ENCODE data around the gene SMARCD3. TPM values are rescaled to one million over a fixed set of nuclear protein-coding genes. Genes with fewer than 3 reads are reported as not detected.

SMARCD3 gene
- polyA plus RNA-seq, 1 donor from 2014 or later = 199 TPM

DNA sequence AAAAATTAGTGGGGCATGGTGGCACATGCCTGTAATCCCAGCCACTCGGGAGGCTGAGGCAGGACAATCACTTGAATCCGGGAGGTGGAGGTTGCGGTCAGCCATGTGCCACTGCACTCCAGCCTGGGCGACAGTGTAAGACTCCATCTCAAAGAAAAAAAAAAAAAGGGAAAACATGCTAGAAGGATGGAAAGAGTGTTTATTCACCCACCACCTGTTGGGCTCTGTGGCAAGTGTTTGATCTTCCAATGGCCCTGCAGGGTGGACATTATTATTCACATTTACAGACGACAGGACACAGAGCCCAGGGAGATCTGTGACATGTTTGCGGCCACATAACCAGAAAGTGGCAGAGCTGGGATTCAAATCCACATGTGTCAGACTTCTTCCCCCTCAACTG, 33.2 kb upstream of the SMARCD3 start:
- H2AFZ ChIP-seq (ENCODE audit: low read depth, low read length) = no peak overlapping the region
- no peak overlapping the region for H3K9ac ChIP-seq (ENCODE audit: low read length)
- H3K79me2 ChIP-seq (replicated peaks; ENCODE audit: insufficient read depth, low read length) = no peaks in the 10 kb centered on the region
- TF ChIP-seq TAF1 (IDR thresholded peaks at IDR 0.05; ENCODE audit: low read depth) = no peak
- TF ChIP-seq EZH2 (IDR thresholded peaks at IDR 0.05; ENCODE audit: borderline replicate concordance, insufficient read depth, low read length, poor library complexity, severe bottlenecking) = no peak
- no peak for TF ChIP-seq POLR2AphosphoS5 (IDR thresholded peaks at IDR 0.05)
- TF ChIP-seq EP300 (conservative IDR thresholded peaks at IDR 0.05; ENCODE audit: poor library complexity, severe bottlenecking) = no peak
- no peak for TF ChIP-seq MXI1 (conservative IDR thresholded peaks at IDR 0.05; ENCODE audit: poor library complexity, severe bottlenecking)
- TF ChIP-seq SMC3 (conservative IDR thresholded peaks at IDR 0.05; ENCODE audit: poor library complexity) = no peak
- TF ChIP-seq, protein P1, sequence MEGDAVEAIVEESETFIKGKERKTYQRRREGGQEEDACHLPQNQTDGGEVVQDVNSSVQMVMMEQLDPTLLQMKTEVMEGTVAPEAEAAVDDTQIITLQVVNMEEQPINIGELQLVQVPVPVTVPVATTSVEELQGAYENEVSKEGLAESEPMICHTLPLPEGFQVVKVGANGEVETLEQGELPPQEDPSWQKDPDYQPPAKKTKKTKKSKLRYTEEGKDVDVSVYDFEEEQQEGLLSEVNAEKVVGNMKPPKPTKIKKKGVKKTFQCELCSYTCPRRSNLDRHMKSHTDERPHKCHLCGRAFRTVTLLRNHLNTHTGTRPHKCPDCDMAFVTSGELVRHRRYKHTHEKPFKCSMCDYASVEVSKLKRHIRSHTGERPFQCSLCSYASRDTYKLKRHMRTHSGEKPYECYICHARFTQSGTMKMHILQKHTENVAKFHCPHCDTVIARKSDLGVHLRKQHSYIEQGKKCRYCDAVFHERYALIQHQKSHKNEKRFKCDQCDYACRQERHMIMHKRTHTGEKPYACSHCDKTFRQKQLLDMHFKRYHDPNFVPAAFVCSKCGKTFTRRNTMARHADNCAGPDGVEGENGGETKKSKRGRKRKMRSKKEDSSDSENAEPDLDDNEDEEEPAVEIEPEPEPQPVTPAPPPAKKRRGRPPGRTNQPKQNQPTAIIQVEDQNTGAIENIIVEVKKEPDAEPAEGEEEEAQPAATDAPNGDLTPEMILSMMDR (IDR thresholded peaks at IDR 0.05; ENCODE audit: poor library complexity, severe bottlenecking) = no peak
- TF ChIP-seq, protein P2, sequence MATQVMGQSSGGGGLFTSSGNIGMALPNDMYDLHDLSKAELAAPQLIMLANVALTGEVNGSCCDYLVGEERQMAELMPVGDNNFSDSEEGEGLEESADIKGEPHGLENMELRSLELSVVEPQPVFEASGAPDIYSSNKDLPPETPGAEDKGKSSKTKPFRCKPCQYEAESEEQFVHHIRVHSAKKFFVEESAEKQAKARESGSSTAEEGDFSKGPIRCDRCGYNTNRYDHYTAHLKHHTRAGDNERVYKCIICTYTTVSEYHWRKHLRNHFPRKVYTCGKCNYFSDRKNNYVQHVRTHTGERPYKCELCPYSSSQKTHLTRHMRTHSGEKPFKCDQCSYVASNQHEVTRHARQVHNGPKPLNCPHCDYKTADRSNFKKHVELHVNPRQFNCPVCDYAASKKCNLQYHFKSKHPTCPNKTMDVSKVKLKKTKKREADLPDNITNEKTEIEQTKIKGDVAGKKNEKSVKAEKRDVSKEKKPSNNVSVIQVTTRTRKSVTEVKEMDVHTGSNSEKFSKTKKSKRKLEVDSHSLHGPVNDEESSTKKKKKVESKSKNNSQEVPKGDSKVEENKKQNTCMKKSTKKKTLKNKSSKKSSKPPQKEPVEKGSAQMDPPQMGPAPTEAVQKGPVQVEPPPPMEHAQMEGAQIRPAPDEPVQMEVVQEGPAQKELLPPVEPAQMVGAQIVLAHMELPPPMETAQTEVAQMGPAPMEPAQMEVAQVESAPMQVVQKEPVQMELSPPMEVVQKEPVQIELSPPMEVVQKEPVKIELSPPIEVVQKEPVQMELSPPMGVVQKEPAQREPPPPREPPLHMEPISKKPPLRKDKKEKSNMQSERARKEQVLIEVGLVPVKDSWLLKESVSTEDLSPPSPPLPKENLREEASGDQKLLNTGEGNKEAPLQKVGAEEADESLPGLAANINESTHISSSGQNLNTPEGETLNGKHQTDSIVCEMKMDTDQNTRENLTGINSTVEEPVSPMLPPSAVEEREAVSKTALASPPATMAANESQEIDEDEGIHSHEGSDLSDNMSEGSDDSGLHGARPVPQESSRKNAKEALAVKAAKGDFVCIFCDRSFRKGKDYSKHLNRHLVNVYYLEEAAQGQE (IDR thresholded peaks at IDR 0.05; ENCODE audit: borderline replicate concordance) = no peak
- no peak for TF ChIP-seq RAD21 (conservative IDR thresholded peaks at IDR 0.05)
- no peaks in the 10 kb centered on the region for H3K27me3 ChIP-seq (ENCODE audit: insufficient read depth, low read depth, low read length)
- no peaks in the 10 kb centered on the region for H3K9me2 ChIP-seq (ENCODE audit: insufficient read depth, low read length)
- H3K4me2 ChIP-seq (ENCODE audit: low read length) = no peak overlapping the region
- no peaks in the 10 kb centered on the region for H3K9me3 ChIP-seq (ENCODE audit: low read length)
- H3K4me3 ChIP-seq (ENCODE audit: low read length) = no peak overlapping the region
- H3F3A ChIP-seq (ENCODE audit: insufficient read depth, low read length, poor library complexity, severe bottlenecking) = no peaks in the 10 kb centered on the region
- no peaks in the 10 kb centered on the region for H4K20me1 ChIP-seq (ENCODE audit: insufficient read depth)
- no peak overlapping the region for H3K27ac ChIP-seq (ENCODE audit: low read length)
- H3K36me3 ChIP-seq (ENCODE audit: insufficient read depth, low read length) = no peaks in the 10 kb centered on the region

DNA sequence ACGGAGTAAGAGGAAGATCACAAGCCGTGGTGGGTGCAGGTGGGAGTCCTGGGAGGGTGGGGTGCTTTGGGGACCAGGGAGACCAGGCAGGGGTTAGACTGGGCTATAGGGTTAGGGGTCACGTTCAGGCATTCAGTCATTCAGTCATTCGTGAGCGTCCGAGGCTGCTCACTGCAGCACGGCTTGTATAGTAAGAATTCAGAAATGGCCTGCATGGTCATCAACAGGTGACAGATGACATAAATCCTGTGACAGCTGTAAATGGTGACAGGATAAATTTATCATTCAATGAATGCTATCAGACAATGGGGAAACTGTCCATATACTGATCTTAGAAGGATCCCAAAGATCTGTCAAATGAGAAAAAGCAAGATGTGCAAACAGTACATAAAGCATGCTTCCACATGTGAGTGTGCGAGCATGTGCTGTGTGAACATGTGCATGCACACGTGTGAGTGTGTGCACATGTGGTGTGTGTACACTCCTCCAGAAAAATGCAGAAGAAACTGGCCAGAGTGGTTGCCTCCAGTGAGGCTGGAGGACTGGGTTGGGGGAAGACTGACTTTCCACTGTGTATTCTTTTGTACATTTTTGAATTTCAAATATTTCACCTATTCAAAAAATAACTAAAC, 32.0 kb upstream of the SMARCD3 start:
- Histone ChIP-seq H3K36me3 (ENCODE audit: insufficient read depth, low read length) (no peaks in the 10 kb centered on the region), H3K79me2 (replicated peaks; ENCODE audit: insufficient read depth, low read length) (no peaks in the 10 kb centered on the region), H2AFZ (ENCODE audit: low read depth, low read length) (no peak overlapping the region), H4K20me1 (ENCODE audit: insufficient read depth) (no peaks in the 10 kb centered on the region), H3K4me2 (ENCODE audit: low read length) (no peak overlapping the region), H3K27ac (ENCODE audit: low read length) (no peak overlapping the region), H3K4me3 (ENCODE audit: low read length) (no peak overlapping the region), H3K9me2 (ENCODE audit: insufficient read depth, low read length) (no peaks in the 10 kb centered on the region), H3K9ac (ENCODE audit: low read length) (no peak overlapping the region), H3F3A (ENCODE audit: insufficient read depth, low read length, poor library complexity, severe bottlenecking) (no peaks in the 10 kb centered on the region), H3K27me3 (ENCODE audit: insufficient read depth, low read depth, low read length) (no peaks in the 10 kb centered on the region), H3K9me3 (ENCODE audit: low read length) (no peaks in the 10 kb centered on the region)
- TF ChIP-seq RAD21 (conservative IDR thresholded peaks at IDR 0.05) (no peak), POLR2AphosphoS5 (IDR thresholded peaks at IDR 0.05) (no peak), EZH2 (IDR thresholded peaks at IDR 0.05; ENCODE audit: borderline replicate concordance, insufficient read depth, low read length, poor library complexity, severe bottlenecking) (no peak)
